ENCODE results near the gene SLC8A2. TPM values are rescaled to one million over a fixed set of nuclear protein-coding genes. Genes with fewer than 3 reads are reported as not detected.

SLC8A2 gene
- total RNA-seq, 2 experiments from 2014 or later: 0.37 to 0.38 TPM

GRCh38 chr19:47509170-47509847 is 37.6 kb upstream of the SLC8A2 start:
- Mint-ChIP-seq H3K9me3 (no peaks in the 10 kb centered on the region), H3K27ac (peak overlapping the region; percentile 52), H3K4me1 (peaks cover 42% of the 10 kb centered on the region), H3K36me3 (no peaks in the 10 kb centered on the region), H3K4me3 (no peak overlapping the region), H3K27me3 (no peaks in the 10 kb centered on the region)
- DNase-seq: no peak

GRCh38 chr19:47508721-47509120 is 37.0 kb upstream of the SLC8A2 start:
- H3K27me3 Mint-ChIP-seq: no peaks in the 10 kb centered on the region
- H3K4me3 Mint-ChIP-seq: no peak overlapping the region
- no peaks in the 10 kb centered on the region for H3K36me3 Mint-ChIP-seq
- DNase-seq: no peak
- no peak overlapping the region for H3K27ac Mint-ChIP-seq
- H3K9me3 Mint-ChIP-seq: no peaks in the 10 kb centered on the region
- H3K4me1 Mint-ChIP-seq: peaks cover 39% of the 10 kb centered on the region

GRCh38 chr19:47507924-47508553 is 36.3 kb upstream of the SLC8A2 start:
- Mint-ChIP-seq H3K4me3 (no peak overlapping the region), H3K4me1 (peaks cover 33% of the 10 kb centered on the region), H3K27ac (no peak overlapping the region), H3K27me3 (no peaks in the 10 kb centered on the region), H3K9me3 (no peaks in the 10 kb centered on the region), H3K36me3 (peaks cover 3% of the 10 kb centered on the region)
- no peak for DNase-seq

GRCh38 chr19:47507012-47507411 is 35.3 kb upstream of the SLC8A2 start:
- Mint-ChIP-seq H3K36me3 (peaks cover 3% of the 10 kb centered on the region), H3K4me1 (peaks cover 22% of the 10 kb centered on the region), H3K27ac (no peak overlapping the region), H3K4me3 (no peak overlapping the region), H3K27me3 (no peaks in the 10 kb centered on the region), H3K9me3 (no peaks in the 10 kb centered on the region)
- no peak for DNase-seq

- Mint-ChIP-seq H3K36me3 (peaks cover 3% of the 10 kb centered on the region), H3K27ac (no peak overlapping the region), H3K9me3 (no peaks in the 10 kb centered on the region), H3K4me1 (peaks cover 17% of the 10 kb centered on the region), H3K27me3 (no peaks in the 10 kb centered on the region), H3K4me3 (no peak overlapping the region)
- DNase-seq: no peak
Measured at GRCh38 chr19:47506459-47506858, 34.8 kb upstream of the SLC8A2 start.

- DNase-seq: no peak
- no peak overlapping the region for H3K4me3 Mint-ChIP-seq
- peaks cover 8% of the 10 kb centered on the region for H3K4me1 Mint-ChIP-seq
- H3K9me3 Mint-ChIP-seq: no peaks in the 10 kb centered on the region
- no peak overlapping the region for H3K27ac Mint-ChIP-seq
- H3K27me3 Mint-ChIP-seq: no peaks in the 10 kb centered on the region
- peaks cover 3% of the 10 kb centered on the region for H3K36me3 Mint-ChIP-seq
Measured at GRCh38 chr19:47505506-47505905, 33.8 kb upstream of the SLC8A2 start.

GRCh38 chr19:47503826-47504150 is 32.1 kb upstream of the SLC8A2 start:
- H3K4me1 Mint-ChIP-seq: peaks cover 2% of the 10 kb centered on the region
- no peak overlapping the region for H3K4me3 Mint-ChIP-seq
- DNase-seq: no peak
- no peaks in the 10 kb centered on the region for H3K9me3 Mint-ChIP-seq
- peaks cover 5% of the 10 kb centered on the region for H3K36me3 Mint-ChIP-seq
- H3K27ac Mint-ChIP-seq: no peak overlapping the region
- H3K27me3 Mint-ChIP-seq: no peaks in the 10 kb centered on the region

- peaks cover 5% of the 10 kb centered on the region for H3K36me3 Mint-ChIP-seq
- no peak overlapping the region for H3K27ac Mint-ChIP-seq
- DNase-seq: no peak
- H3K9me3 Mint-ChIP-seq: no peaks in the 10 kb centered on the region
- H3K4me3 Mint-ChIP-seq: no peak overlapping the region
- H3K27me3 Mint-ChIP-seq: no peaks in the 10 kb centered on the region
- peaks cover 2% of the 10 kb centered on the region for H3K4me1 Mint-ChIP-seq
Measured at GRCh38 chr19:47503130-47503825, 31.6 kb upstream of the SLC8A2 start.

- Mint-ChIP-seq H3K27me3 (no peaks in the 10 kb centered on the region), H3K4me3 (no peak overlapping the region), H3K27ac (no peak overlapping the region), H3K9me3 (no peaks in the 10 kb centered on the region), H3K36me3 (peaks cover 5% of the 10 kb centered on the region), H3K4me1 (no peaks in the 10 kb centered on the region)
- DNase-seq: no peak
Measured at GRCh38 chr19:47499863-47500830, 28.5 kb upstream of the SLC8A2 start.

GRCh38 chr19:47499371-47499770 is 27.7 kb upstream of the SLC8A2 start:
- Mint-ChIP-seq H3K27me3 (no peaks in the 10 kb centered on the region), H3K4me3 (no peak overlapping the region), H3K9me3 (no peaks in the 10 kb centered on the region), H3K27ac (no peak overlapping the region), H3K4me1 (no peaks in the 10 kb centered on the region), H3K36me3 (peaks cover 5% of the 10 kb centered on the region)
- DNase-seq: no peak

GRCh38 chr19:47498561-47498960 is 26.9 kb upstream of the SLC8A2 start:
- Mint-ChIP-seq H3K9me3 (no peaks in the 10 kb centered on the region), H3K4me1 (peaks cover under 1% of the 10 kb centered on the region), H3K36me3 (peaks cover 5% of the 10 kb centered on the region), H3K27ac (no peak overlapping the region), H3K4me3 (no peak overlapping the region), H3K27me3 (no peaks in the 10 kb centered on the region)
- DNase-seq: no peak

- H3K9me3 Mint-ChIP-seq: no peaks in the 10 kb centered on the region
- H3K4me1 Mint-ChIP-seq: peaks cover 3% of the 10 kb centered on the region
- no peak for DNase-seq
- no peak overlapping the region for H3K27ac Mint-ChIP-seq
- no peak overlapping the region for H3K4me3 Mint-ChIP-seq
- H3K36me3 Mint-ChIP-seq: peaks cover 2% of the 10 kb centered on the region
- no peaks in the 10 kb centered on the region for H3K27me3 Mint-ChIP-seq
Measured at GRCh38 chr19:47497821-47498520, 26.3 kb upstream of the SLC8A2 start.

- Mint-ChIP-seq H3K9me3 (no peaks in the 10 kb centered on the region), H3K4me3 (no peak overlapping the region), H3K36me3 (peaks cover 4% of the 10 kb centered on the region), H3K27ac (no peak overlapping the region), H3K27me3 (no peaks in the 10 kb centered on the region), H3K4me1 (peaks cover 3% of the 10 kb centered on the region)
- no peak for DNase-seq
Measured at GRCh38 chr19:47497050-47497766, 25.5 kb upstream of the SLC8A2 start.

Data from activated naive CD8-positive, alpha-beta T cell treated with anti-CD3 and anti-CD28 coated beads for 36 hours (primary cell).